PC-3 (cell line): ENCODE data around the gene GJC1. TPM values are rescaled to one million over a fixed set of nuclear protein-coding genes. Genes with fewer than 3 reads are reported as not detected.

Source experiments
- ATAC-seq: fragments of 200-7000 bp; cut with Tn5 transposase; 2 replicates; pipeline ENCODE4 v1.9.1; 2020; ENCODE audit warnings: mild to moderate bottlenecking, moderate library complexity
- BruUV-seq: library from RNA; stranded (reverse); fragments of 400-500 nt; replicated peaks from 2 replicates; lab custom pipeline; 2021; lab: Mats Ljungman, UMichigan
- CTCF ChIA-PET: fragments of 300-600 bp; sonication (Branson Sonifier 250); formaldehyde crosslinking; loops from one replicate; lab custom pipeline; 2022; ENCODE audit warnings: antibody characterized with exemption; lab: Charles Lee
- POLR2A ChIA-PET: fragments of 300-600 bp; sonication (Branson Sonifier 250); formaldehyde crosslinking; loops from one replicate; lab custom pipeline; 2022; ENCODE audit warnings: antibody characterized with exemption; ENCODE audit not compliant: unreplicated experiment; lab: Charles Lee
- DNase-seq: peaks from one replicate; pipeline ENCODE4 v3.0.0-alpha.2; 2015
- H2AFZ ChIP-seq: fragments of 300-600 bp; sonication (generic); 2 replicates; pipeline ENCODE4 v1.6.0; 2016; ENCODE audit warnings: antibody characterized with exemption, low read length
- H3F3A ChIP-seq: fragments of 300-600 bp; sonication (generic); one replicate; pipeline ENCODE4 v1.6.0; 2017; ENCODE audit warnings: antibody characterized with exemption, low read length, control low read depth, mild to moderate bottlenecking; ENCODE audit not compliant: unreplicated experiment
- H3K27ac ChIP-seq: fragments of 300-600 bp; sonication (generic); 2 replicates; pipeline ENCODE4 v1.5.1; 2016; ENCODE audit warnings: mild to moderate bottlenecking, low read length
- H3K27me3 ChIP-seq: fragments of 300-600 bp; sonication (generic); 2 replicates; pipeline ENCODE4 v1.6.1; 2016; ENCODE audit warnings: low read length, mixed read lengths
- H3K36me3 ChIP-seq: fragments of 300-600 bp; sonication (generic); 2 replicates; pipeline ENCODE4 v1.6.1; 2016; ENCODE audit warnings: low read depth, mixed run types, low read length, mixed read lengths
- H3K4me1 ChIP-seq: fragments of 300-600 bp; sonication (generic); 2 replicates; pipeline ENCODE4 v1.5.1; 2016; ENCODE audit warnings: low read length; ENCODE audit not compliant: insufficient read depth
- H3K4me2 ChIP-seq: fragments of 300-600 bp; sonication (generic); 2 replicates; pipeline ENCODE4 v1.6.0; 2016; ENCODE audit warnings: low read length
- H3K4me3 ChIP-seq: fragments of 300-600 bp; sonication (generic); 2 replicates; pipeline ENCODE4 v1.5.1; 2016; ENCODE audit warnings: mild to moderate bottlenecking, low read length, mixed read lengths
- H3K79me2 ChIP-seq: fragments of 300-600 bp; sonication (generic); 2 replicates; pipeline ENCODE4 v1.6.1; 2017; ENCODE audit warnings: low read length, mixed read lengths
- H3K9ac ChIP-seq: fragments of 300-600 bp; sonication (generic); 2 replicates; pipeline ENCODE4 v1.6.0; 2016; ENCODE audit warnings: mild to moderate bottlenecking, low read length
- H3K9me2 ChIP-seq: fragments of 300-600 bp; sonication (generic); replicated peaks from 2 replicates; pipeline ENCODE4 v1.6.1; 2016; ENCODE audit warnings: mixed run types, low read length, mixed read lengths
- H3K9me3 ChIP-seq: fragments of 300-600 bp; sonication (generic); 2 replicates; pipeline ENCODE4 v1.6.1; 2016; ENCODE audit warnings: low read length, mixed read lengths
- H4K20me1 ChIP-seq: fragments of 300-600 bp; sonication (generic); 2 replicates; pipeline ENCODE4 v1.6.1; 2016; ENCODE audit warnings: low read length, mixed read lengths
- CTCF ChIP-seq: fragments of 300-600 bp; sonication (generic); conservative IDR thresholded peaks from 2 replicates; pipeline ENCODE4 v1.5.1; 2017; ENCODE audit warnings: antibody characterized with exemption, low read depth, mild to moderate bottlenecking, low read length
- EZH2 ChIP-seq: fragments of 300-600 bp; sonication (generic); IDR thresholded peaks from one replicate; pipeline ENCODE4 v1.6.1; 2017; ENCODE audit warnings: antibody characterized with exemption, mild to moderate bottlenecking, low read length; ENCODE audit not compliant: unreplicated experiment
- EZH2phosphoT487 ChIP-seq: fragments of 300-600 bp; sonication (generic); IDR thresholded peaks from 2 replicates; pipeline ENCODE4 v1.6.1; 2018; ENCODE audit warnings: mild to moderate bottlenecking, antibody characterized with exemption, low read length, borderline replicate concordance
- intact Hi-C: fragments of 100-400 bp; cut with micrococcal nuclease; formaldehyde crosslinking; loops from 2 replicates; pipeline ENCODE4 v1.9.0; 2023
- total RNA-seq: library from RNA; depleted of rRNA; stranded (reverse); fragments of >200 nt; gene quantifications from 2 replicates; pipeline ENCODE4 v1.2.3, GENCODE V29; 2014

GJC1 gene
- total RNA-seq, 1 experiment from 2014 or later: 17.1 TPM

GRCh38 chr17:44759086-44759915 lies 70.8 kb downstream of the GJC1 start:
- H3K27me3 ChIP-seq: 0 out of 2 replicates have a peak, but pooled peaks cover 5% of the 10 kb centered on the region
- intact Hi-C loops: no loop called here
- peak overlapping the region; percentile 95 for H3K4me2 ChIP-seq
- no peaks in the 10 kb centered on the region for H3F3A ChIP-seq
- no TSS peak for BruUV-seq
- ChIA-PET CTCF (interaction anchor here (0.6 kb wide), 1 partner anchor 265 kb away, joined by 10 read pairs; no protein-coding TSS in a partner anchor), POLR2A (no interaction called here)
- no peaks in the 10 kb centered on the region for H3K79me2 ChIP-seq
- H3K9me3 ChIP-seq: no peaks in the 10 kb centered on the region
- no peak overlapping the region for H3K9ac ChIP-seq
- TF ChIP-seq CTCF (0 out of 2 replicates have a peak, but pooled peaks have one; percentile 23), EZH2phosphoT487 (no peak)
- no peaks in the 10 kb centered on the region for H3K36me3 ChIP-seq
- peak overlapping the region; percentile 74; the same call in 1 of the 2 replicates for H2AFZ ChIP-seq
- no peaks in the 10 kb centered on the region for H4K20me1 ChIP-seq
- H3K4me3 ChIP-seq: peak overlapping the region; percentile 68
- peaks cover 4% of the 10 kb centered on the region; the same call in 1 of the 2 replicates for H3K4me1 ChIP-seq
- no peaks in the 10 kb centered on the region for H3K9me2 ChIP-seq
- DNase-seq (no peak), ATAC-seq (peak; percentile 43)
- no peak overlapping the region for H3K27ac ChIP-seq

GRCh38 chr17:44758414-44759085 lies 71.5 kb downstream of the GJC1 start, which contains the start of gene ADAM11:
Gene ADAM11, plus strand, starts transcription at chr17:44758988. Its CDS starts 212 bp downstream, at chr17:44759200.
- Histone ChIP-seq H3F3A (no peaks in the 10 kb centered on the region), H3K9me3 (no peaks in the 10 kb centered on the region), H3K9ac (no peak within 1 kb of the TSS), H3K27ac (no peak within 1 kb of the TSS), H3K36me3 (no peaks in the 10 kb centered on the region), H3K27me3 (0 out of 2 replicates have a peak, but pooled peaks cover 5% of the 10 kb centered on the region), H3K79me2 (no peaks in the 10 kb centered on the region), H3K9me2 (no peaks in the 10 kb centered on the region), H3K4me3 (peak within 1 kb of the TSS; percentile 68), H3K4me1 (peaks cover 4% of the 10 kb centered on the region; the same call in 1 of the 2 replicates), H3K4me2 (peak within 1 kb of the TSS; percentile 95), H2AFZ (peak within 1 kb of the TSS; percentile 74), H4K20me1 (no peaks in the 10 kb centered on the region)
- BruUV-seq: no TSS peak
- ATAC-seq (peak; percentile 52), DNase-seq (no peak)
- intact Hi-C loops: no loop called here
- ChIA-PET POLR2A (no interaction called here), CTCF (interaction anchor here (0.6 kb wide), 1 partner anchor 266 kb away, joined by 10 read pairs; no protein-coding TSS in a partner anchor)
- TF ChIP-seq EZH2: no peak

GRCh38 chr17:44757918-44758413 lies 72.1 kb downstream of the GJC1 start:
- H3F3A ChIP-seq: no peaks in the 10 kb centered on the region
- BruUV-seq: no TSS peak
- no peaks in the 10 kb centered on the region for H3K79me2 ChIP-seq
- no peak for DNase-seq
- no peaks in the 10 kb centered on the region for H3K36me3 ChIP-seq
- no peak overlapping the region for H3K27ac ChIP-seq
- intact Hi-C loops: no loop called here
- H2AFZ ChIP-seq: no peak overlapping the region
- no peak for ATAC-seq
- peaks cover 4% of the 10 kb centered on the region; the same call in 1 of the 2 replicates for H3K4me1 ChIP-seq
- no peak overlapping the region for H3K4me3 ChIP-seq
- H3K27me3 ChIP-seq: 0 out of 2 replicates have a peak, but pooled peaks cover 5% of the 10 kb centered on the region
- H3K9me2 ChIP-seq: no peaks in the 10 kb centered on the region
- ChIA-PET POLR2A (no interaction called here), CTCF (no interaction called here)
- H3K9me3 ChIP-seq: no peaks in the 10 kb centered on the region
- TF ChIP-seq CTCF (no peak), EZH2 (no peak), EZH2phosphoT487 (no peak)
- H4K20me1 ChIP-seq: no peaks in the 10 kb centered on the region
- no peak overlapping the region for H3K9ac ChIP-seq
- no peak overlapping the region for H3K4me2 ChIP-seq
